Tibial artery (tissue), 4 donors: ENCODE data around the gene PTGDS.

Experiments
- DNase-seq, 2 donors: peaks; one replicate each; pipeline ENCODE4 v3.0.0-alpha.2; 2019
- H3K27ac ChIP-seq, 2 donors: fragments of 200-600 bp; sonication (generic) in 1 of 2; 1 replicate in 1 of 2; 2 replicates in 1 of 2; pipeline ENCODE4 v1.5.1; 2018 to 2019; ENCODE audit warnings: mild to moderate bottlenecking in 1 of 2
- H3K27me3 ChIP-seq, 2 donors: fragments of 200-600 bp; sonication (generic) in 1 of 2; one replicate each; pipeline versions ENCODE4 v1.5.1 to v1.6.0; 2016 to 2019
- H3K36me3 ChIP-seq, 3 donors: fragments of 200-600 bp; sonication (generic) in 2 of 3; one replicate each; pipeline ENCODE4 v1.5.1; 2016 to 2019; ENCODE audit warnings: mild to moderate bottlenecking in 2 of 3
- H3K4me1 ChIP-seq, 4 donors: fragments of 200-600 bp; sonication (generic) in 2 of 4; 1 replicate in 3 of 4; 2 replicates in 1 of 4; pipeline ENCODE4 v1.5.1; 2016 to 2019
- H3K4me3 ChIP-seq, 2 donors: fragments of 200-600 bp; sonication (generic) in 1 of 2; 1 replicate in 1 of 2; 2 replicates in 1 of 2; pipeline ENCODE4 v1.5.1; 2018 to 2019; ENCODE audit warnings: mild to moderate bottlenecking in 2 of 2
- H3K9me3 ChIP-seq, 3 donors: fragments of 200-600 bp; sonication (generic) in 1 of 3; one replicate each; pipeline ENCODE4 v1.5.1; 2016 to 2019
- CTCF ChIP-seq, 2 experiments: fragments of 200-600 bp in 1 of 2; fragments of 450-650 bp in 1 of 2; IDR thresholded peaks; one replicate each; pipeline ENCODE4 v1.5.1; 2017 to 2019; ENCODE audit warnings: antibody characterized with exemption in 2 of 2, mild to moderate bottlenecking in 1 of 2, moderate library complexity in 1 of 2
- intact Hi-C: fragments of 100-400 bp; cut with DNase I; formaldehyde crosslinking; loops from one replicate; pipeline ENCODE4 v1.15.0; 2023; ENCODE audit warnings: low total_unique reads

PTGDS gene

DNA sequence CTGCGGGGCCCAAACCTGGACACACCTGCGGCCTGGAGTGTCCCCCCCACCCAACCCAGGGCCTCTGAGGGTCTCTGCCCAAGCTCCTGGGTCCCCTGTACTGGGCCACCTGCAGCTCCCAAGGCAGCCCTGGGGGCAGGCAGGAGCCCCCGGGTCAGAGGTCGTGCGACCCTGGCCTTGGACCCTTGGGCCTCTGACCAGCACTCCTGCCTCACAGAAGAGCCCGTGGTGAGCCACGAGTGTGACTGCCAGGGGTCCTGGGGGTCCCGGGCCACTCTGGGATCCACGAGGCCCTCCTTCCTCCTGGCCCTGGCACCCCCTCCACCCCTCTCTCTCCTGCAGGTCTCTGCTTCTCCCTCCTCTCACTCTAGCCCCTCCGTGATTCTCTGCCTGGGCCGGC, 5.0 kb upstream of the PTGDS start:
- H3K4me3 ChIP-seq: no peak overlapping the region

GRCh38 chr9:136972743-136973142, 4.6 kb upstream of the PTGDS start:
- DNase-seq: no peak
- peaks cover 0 to 12% (median 7%) of the 10 kb centered on the region in 4 donors for H3K4me1 ChIP-seq
- H3K36me3 ChIP-seq: no peaks in the 10 kb centered on the region
- H3K9me3 ChIP-seq: no peaks in the 10 kb centered on the region
- H3K27ac ChIP-seq: no peak overlapping the region
- intact Hi-C loops: no loop called here
- no peak for TF ChIP-seq CTCF (IDR thresholded peaks at IDR 0.05)
- H3K4me3 ChIP-seq: no peak overlapping the region
- H3K27me3 ChIP-seq: peaks cover 0 to 40% of the 10 kb centered on the region in 2 donors

More for the DNA sequence above, 5.0 kb upstream of the PTGDS start:
- no peaks in the 10 kb centered on the region for H3K9me3 ChIP-seq
- H3K27ac ChIP-seq: no peak overlapping the region
- no peaks in the 10 kb centered on the region for H3K36me3 ChIP-seq
- DNase-seq: no peak
- intact Hi-C loops: no loop called here
- TF ChIP-seq CTCF (IDR thresholded peaks at IDR 0.05): no peak
- peaks cover 0 to 9% (median 3%) of the 10 kb centered on the region in 4 donors for H3K4me1 ChIP-seq
- H3K27me3 ChIP-seq: peaks cover 0 to 37% of the 10 kb centered on the region in 2 donors

GRCh38 chr9:136973618-136974617, 3.4 kb upstream of the PTGDS start:
- TF ChIP-seq CTCF (IDR thresholded peaks at IDR 0.05): no peak
- intact Hi-C loops: no loop called here
- no peak for DNase-seq
- no peaks in the 10 kb centered on the region for H3K36me3 ChIP-seq
- no peaks in the 10 kb centered on the region for H3K9me3 ChIP-seq
- H3K27ac ChIP-seq: no peak overlapping the region
- H3K4me3 ChIP-seq: no peak overlapping the region
- H3K4me1 ChIP-seq: peaks cover 0 to 23% (median 15%) of the 10 kb centered on the region in 4 donors
- H3K27me3 ChIP-seq: peaks cover 0 to 34% of the 10 kb centered on the region in 2 donors

GRCh38 chr9:136974817-136975535, 2.3 kb upstream of the PTGDS start:
- Histone ChIP-seq H3K9me3 (no peaks in the 10 kb centered on the region), H3K4me3 (no peak overlapping the region), H3K27ac (no peak overlapping the region), H3K36me3 (no peaks in the 10 kb centered on the region), H3K27me3 (peaks cover 0 to 36% of the 10 kb centered on the region in 2 donors), H3K4me1 (peaks cover 0 to 24% (median 15%) of the 10 kb centered on the region in 4 donors)
- intact Hi-C loops: no loop called here
- no peak for DNase-seq
- TF ChIP-seq CTCF (IDR thresholded peaks at IDR 0.05): no peak

- peaks cover 0 to 35% of the 10 kb centered on the region in 2 donors for H3K27me3 ChIP-seq
- H3K4me1 ChIP-seq: peaks cover 0 to 24% (median 15%) of the 10 kb centered on the region in 4 donors
- H3K4me3 ChIP-seq: no peak overlapping the region
- DNase-seq: no peak
- TF ChIP-seq CTCF (IDR thresholded peaks at IDR 0.05): no peak
- H3K36me3 ChIP-seq: no peaks in the 10 kb centered on the region
- H3K9me3 ChIP-seq: no peaks in the 10 kb centered on the region
- intact Hi-C loops: no loop called here
- no peak overlapping the region for H3K27ac ChIP-seq
These were observed 1.7 kb upstream of the PTGDS start for GRCh38 chr9:136975644-136976043.
